OCI-LY7 (cell line): Measurements from ENCODE around the gene GATAD2A. TPM values are rescaled to one million over a fixed set of nuclear protein-coding genes. Genes with fewer than 3 reads are reported as not detected.

ENCODE experiments used
- BruUV-seq: library from RNA; stranded (reverse); fragments of 400-500 nt; replicated peaks from 2 replicates; lab custom pipeline; 2021; lab: Mats Ljungman, UMichigan
- CTCF ChIA-PET: fragments of 300-600 bp; sonication (Branson Sonifier 250); formaldehyde crosslinking; loops from one replicate; lab custom pipeline; 2022; ENCODE audit warnings: antibody characterized with exemption; ENCODE audit not compliant: unreplicated experiment; lab: Charles Lee
- POLR2A ChIA-PET: fragments of 300-600 bp; sonication (Branson Sonifier 250); formaldehyde crosslinking; loops from one replicate; lab custom pipeline; 2022; ENCODE audit warnings: antibody characterized with exemption; lab: Charles Lee
- DNase-seq: peaks from one replicate; pipeline ENCODE4 v3.0.0-alpha.2; 2015; ENCODE audit warnings: low spot score
- H2AFZ ChIP-seq: fragments of 200-600 bp; sonication (generic), shearing (Covaris generic); 2 replicates; pipeline ENCODE4 v1.6.1; 2014; ENCODE audit warnings: mild to moderate bottlenecking, antibody characterized with exemption, low read length, moderate library complexity
- H3K27ac ChIP-seq: fragments of 200-600 bp; sonication (generic); 2 replicates; pipeline ENCODE4 v1.5.1; 2014; ENCODE audit warnings: mixed run types, low read depth, mild to moderate bottlenecking, moderate library complexity, low read length, inconsistent platforms; ENCODE audit not compliant: poor library complexity, severe bottlenecking
- H3K36me3 ChIP-seq: fragments of 200-600 bp; sonication (generic); 2 replicates; pipeline ENCODE4 v1.6.1; 2014; ENCODE audit warnings: mild to moderate bottlenecking, antibody characterized with exemption, low read length, moderate library complexity, mixed read lengths; ENCODE audit not compliant: insufficient read depth
- H3K4me1 ChIP-seq: fragments of 200-600 bp; sonication (generic); 2 replicates; pipeline ENCODE4 v1.5.1; 2014; ENCODE audit warnings: mild to moderate bottlenecking, low read length; ENCODE audit not compliant: insufficient read depth, poor library complexity, severe bottlenecking
- H3K4me2 ChIP-seq: fragments of 200-600 bp; sonication (generic); 2 replicates; pipeline ENCODE4 v1.6.1; 2014; ENCODE audit warnings: mild to moderate bottlenecking, low read length
- H3K4me3 ChIP-seq: fragments of 200-600 bp; sonication (generic); 2 replicates; pipeline ENCODE4 v1.5.1; 2014; ENCODE audit warnings: mild to moderate bottlenecking, low read depth, low read length; ENCODE audit not compliant: poor library complexity, severe bottlenecking
- H3K79me2 ChIP-seq: fragments of 200-600 bp; sonication (generic); 2 replicates; pipeline ENCODE4 v1.6.1; 2016; ENCODE audit warnings: low read depth, mild to moderate bottlenecking, low read length, moderate library complexity, mixed read lengths; ENCODE audit not compliant: insufficient read depth
- H3K9me2 ChIP-seq: fragments of 200-600 bp; sonication (generic); 2 replicates; pipeline ENCODE4 v1.6.1; 2016; ENCODE audit warnings: mild to moderate bottlenecking, low read length, mixed read lengths; ENCODE audit not compliant: insufficient read depth
- H3K9me3 ChIP-seq: fragments of 200-600 bp; sonication (generic); 2 replicates; pipeline ENCODE4 v1.6.1; 2014; ENCODE audit warnings: mild to moderate bottlenecking, mixed run types, low read length, mixed read lengths
- H4K20me1 ChIP-seq: fragments of 200-600 bp; sonication (generic); 2 replicates; pipeline ENCODE4 v1.6.1; 2014; ENCODE audit warnings: mild to moderate bottlenecking, antibody characterized with exemption, low read length, moderate library complexity, mixed read lengths; ENCODE audit not compliant: insufficient read depth
- CTCF ChIP-seq: fragments of 200-600 bp; sonication (generic); conservative IDR thresholded peaks from 2 replicates; pipeline ENCODE4 v1.5.1; 2014; ENCODE audit warnings: mild to moderate bottlenecking, antibody characterized with exemption, low read length, moderate library complexity, mixed read lengths
- EZH2phosphoT487 ChIP-seq: fragments of 200-600 bp; sonication (generic); IDR thresholded peaks from 2 replicates; pipeline ENCODE4 v1.6.1; 2018; ENCODE audit warnings: low read depth, borderline replicate concordance, mild to moderate bottlenecking, mixed run types, antibody characterized with exemption, low read length, moderate library complexity, mixed read lengths
- intact Hi-C: fragments of 100-400 bp; cut with micrococcal nuclease; formaldehyde crosslinking; loops from one replicate; pipeline ENCODE4 v1.10.0; 2022; ENCODE audit not compliant: unreplicated experiment
- total RNA-seq, 2 experiments: library from RNA; depleted of rRNA in 1 of 2; stranded (reverse); fragments of >200 nt in 1 of 2; shearing (Covaris generic) in 1 of 2; gene quantifications; 2 replicates each; pipeline ENCODE4 v1.2.3, GENCODE V29; 2014 to 2022

The GATAD2A gene
- total RNA-seq, 2 experiments from 2014 or later: 62.8 to 156 TPM

- ChIA-PET CTCF (no interaction called here), POLR2A (interaction anchor here (1.0 kb wide), 1 partner anchor 118 kb away, joined by 3 read pairs; no protein-coding TSS in a partner anchor)
- no peak overlapping the region for H3K4me2 ChIP-seq
- peaks cover 41% of the 10 kb centered on the region for H3K4me1 ChIP-seq
- no peak overlapping the region for H3K27ac ChIP-seq
- no peaks in the 10 kb centered on the region for H4K20me1 ChIP-seq
- no peak overlapping the region for H3K4me3 ChIP-seq
- TF ChIP-seq CTCF (no peak), EZH2phosphoT487 (no peak)
- BruUV-seq: no TSS peak
- no peak overlapping the region for H2AFZ ChIP-seq
- no peaks in the 10 kb centered on the region for H3K9me3 ChIP-seq
- no peak for DNase-seq
- no peaks in the 10 kb centered on the region for H3K36me3 ChIP-seq
- H3K9me2 ChIP-seq: no peaks in the 10 kb centered on the region
- intact Hi-C loops: no loop called here
- no peaks in the 10 kb centered on the region for H3K79me2 ChIP-seq
Observed at GRCh38 chr19:19371059-19371458, 34.4 kb upstream of the GATAD2A start.

GRCh38 chr19:19372656-19373416, 32.6 kb upstream of the GATAD2A start:
- TF ChIP-seq EZH2phosphoT487: no peak
- TF ChIP-seq CTCF: no peak
- peak overlapping the region; percentile 85 for H3K27ac ChIP-seq
- peak overlapping the region; percentile 45 for H3K4me3 ChIP-seq
- H2AFZ ChIP-seq: peak overlapping the region; percentile 85; the same call in 1 of the 2 replicates
- BruUV-seq: no TSS peak
- H4K20me1 ChIP-seq: no peaks in the 10 kb centered on the region
- CTCF ChIA-PET: interaction anchor here (1.4 kb wide), 1 partner anchor 118 kb away, joined by 5 read pairs; no protein-coding TSS in a partner anchor
- H3K4me2 ChIP-seq: peak overlapping the region; percentile 61
- no peaks in the 10 kb centered on the region for H3K9me2 ChIP-seq
- H3K79me2 ChIP-seq: no peaks in the 10 kb centered on the region
- H3K9me3 ChIP-seq: no peaks in the 10 kb centered on the region
- no peaks in the 10 kb centered on the region for H3K36me3 ChIP-seq
- POLR2A ChIA-PET: interaction anchor here (0.9 to 1.2 kb wide), 7 partner anchors 8 to 117 kb away, joined by 3 to 6 read pairs (median 3); partner anchors contain the start of gene GATAD2A
- DNase-seq: peak; percentile 90
- intact Hi-C loops: loop anchor here (1.0 kb wide), 1 partner anchor 12 kb away; no protein-coding TSS in a partner anchor
- H3K4me1 ChIP-seq: peaks cover 34% of the 10 kb centered on the region

- no TSS peak for BruUV-seq
- ChIA-PET CTCF (no interaction called here), POLR2A (interaction anchor here (0.6 to 1.4 kb wide), 4 partner anchors 12 to 137 kb away, joined by 3 to 5 read pairs (median 3); no protein-coding TSS in a partner anchor)
Observed at GRCh38 chr19:19379527-19379926, 25.9 kb upstream of the GATAD2A start.

More at GRCh38 chr19:19379527-19379926, 25.9 kb upstream of the GATAD2A start:
- Histone ChIP-seq H3K4me3 (no peak overlapping the region), H4K20me1 (no peaks in the 10 kb centered on the region), H2AFZ (no peak overlapping the region), H3K4me2 (no peak overlapping the region), H3K36me3 (no peaks in the 10 kb centered on the region), H3K9me2 (no peaks in the 10 kb centered on the region), H3K27ac (no peak overlapping the region), H3K79me2 (no peaks in the 10 kb centered on the region), H3K9me3 (no peaks in the 10 kb centered on the region), H3K4me1 (peaks cover 39% of the 10 kb centered on the region)
- no peak for DNase-seq
- intact Hi-C loops: no loop called here
- TF ChIP-seq CTCF: no peak
- no peak for TF ChIP-seq EZH2phosphoT487
